GM18868 (cell line): Measurements from ENCODE around the gene BABAM2.

Source experiments
- ATAC-seq: cut with Tn5 transposase; IDR thresholded peaks from one replicate; pipeline ENCODE4 v1.9.1; 2021; ENCODE audit warnings: mild to moderate bottlenecking, moderate library complexity; ENCODE audit not compliant: unreplicated experiment

The BABAM2 gene

DNA sequence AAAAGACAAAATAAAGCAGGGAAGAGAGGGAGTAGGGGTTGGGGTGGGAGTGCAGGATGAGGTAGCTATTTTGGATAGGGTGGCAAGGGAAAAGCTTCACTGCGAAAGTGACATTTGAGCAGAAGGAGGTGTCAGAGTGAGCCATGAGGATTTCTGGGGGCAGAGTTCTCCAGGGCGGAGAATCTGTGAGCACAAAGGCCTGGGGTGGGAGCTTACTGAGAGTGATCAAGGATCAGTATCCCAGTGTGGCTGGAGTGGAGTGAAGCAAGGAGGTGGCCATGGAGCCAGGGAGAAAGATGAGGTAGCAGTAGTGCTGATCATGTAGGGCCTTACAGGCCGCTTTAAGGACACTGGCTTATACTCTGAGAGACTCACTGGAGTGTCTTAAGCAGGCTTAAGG is 291.3 kb downstream of the BABAM2 start:
- ATAC-seq: no peak

DNA sequence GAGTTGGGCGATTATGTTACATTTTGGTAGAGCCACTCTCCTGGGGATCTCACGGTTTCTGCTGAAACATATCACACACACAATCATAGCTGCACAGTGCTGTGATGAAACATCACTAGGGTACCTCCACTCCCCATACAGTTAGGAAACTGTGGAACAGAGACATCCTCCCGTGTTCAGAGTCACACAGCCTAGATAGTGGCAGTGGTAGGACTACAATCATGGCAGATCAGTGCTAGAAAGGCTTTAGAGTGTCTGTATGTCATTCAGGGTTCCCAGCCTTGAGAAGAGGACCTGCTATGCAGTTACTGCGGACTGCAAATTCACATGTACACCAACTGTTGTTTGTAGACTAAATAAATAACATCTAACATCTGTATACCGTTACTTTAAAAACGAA is 291.8 kb downstream of the BABAM2 start:
- no peak for ATAC-seq

DNA sequence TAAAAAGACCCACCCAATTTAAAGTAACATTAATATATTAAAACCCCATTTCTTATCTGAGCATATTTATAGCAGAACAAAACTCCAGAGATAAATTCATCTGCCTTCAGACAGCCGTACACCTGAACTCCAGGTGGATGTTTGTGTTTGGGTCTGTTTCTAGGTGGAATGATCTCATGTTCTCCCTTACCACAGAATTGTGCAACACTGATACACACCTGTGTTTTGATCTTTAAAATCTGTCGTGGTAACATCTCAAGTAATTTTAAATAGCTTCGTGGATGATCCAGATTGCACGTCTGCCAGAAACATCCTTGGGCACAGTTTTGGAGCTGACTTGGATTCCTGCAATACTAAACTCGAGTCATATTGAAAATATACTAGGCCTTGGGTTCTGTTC is 294.6 kb downstream of the BABAM2 start:
- ATAC-seq: no peak

DNA sequence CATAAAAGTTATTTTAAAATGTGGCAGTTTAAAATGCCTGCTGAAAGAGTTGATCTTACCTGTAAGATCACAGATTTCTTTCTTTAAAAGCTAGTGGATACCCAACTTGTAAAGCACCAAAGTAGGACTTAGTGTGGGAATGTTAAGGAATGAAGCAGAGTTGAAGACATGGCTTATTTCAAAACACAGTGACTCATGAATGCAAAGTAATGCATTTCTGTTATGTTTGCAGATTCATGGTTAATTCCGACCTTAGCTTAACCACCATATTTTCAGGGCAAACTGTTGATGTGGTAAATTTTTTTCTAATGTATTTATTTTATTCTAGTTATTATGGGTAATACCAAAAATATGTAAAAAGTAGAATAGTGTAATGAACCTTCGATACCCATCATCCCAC is 295.4 kb downstream of the BABAM2 start:
- no peak for ATAC-seq

DNA sequence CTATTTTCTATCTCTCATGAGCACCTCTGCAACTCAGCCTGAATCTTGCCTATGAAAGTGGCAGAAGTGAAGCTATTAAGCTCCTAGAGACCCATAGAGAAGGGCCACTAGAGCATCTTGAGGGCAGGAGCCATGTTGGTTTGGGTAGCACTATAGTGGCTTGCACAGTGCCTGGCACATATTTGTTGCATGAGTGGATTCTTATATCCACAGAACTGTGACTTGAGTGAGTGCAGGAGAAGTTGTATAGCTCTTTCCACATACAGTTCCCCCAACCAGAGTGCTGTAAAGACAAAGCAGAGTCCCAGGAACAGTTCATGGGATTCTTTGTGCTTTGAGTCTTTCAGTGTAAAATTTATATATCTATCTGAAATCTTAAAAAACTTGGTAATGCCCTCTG is 296.7 kb downstream of the BABAM2 start:
- no peak for ATAC-seq

DNA sequence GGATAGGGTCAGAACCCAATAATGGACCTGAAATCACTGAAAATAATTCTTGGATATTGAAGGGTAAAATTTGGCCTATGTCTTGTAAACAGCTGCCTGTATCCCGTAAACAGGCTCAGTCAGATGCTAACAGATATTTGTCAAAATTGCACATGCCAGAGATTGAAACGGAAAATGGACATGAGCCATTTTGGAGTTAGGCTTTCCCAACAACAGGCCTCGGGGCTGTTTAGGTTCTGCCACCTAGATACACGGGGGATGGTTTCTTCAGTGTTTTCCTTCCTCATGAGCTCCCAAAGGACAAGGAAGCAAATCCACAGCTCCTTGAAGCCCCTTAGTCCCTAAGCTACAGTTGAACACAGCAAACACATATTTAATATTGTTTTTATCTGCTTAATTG is 297.9 kb downstream of the BABAM2 start:
- no peak for ATAC-seq

DNA sequence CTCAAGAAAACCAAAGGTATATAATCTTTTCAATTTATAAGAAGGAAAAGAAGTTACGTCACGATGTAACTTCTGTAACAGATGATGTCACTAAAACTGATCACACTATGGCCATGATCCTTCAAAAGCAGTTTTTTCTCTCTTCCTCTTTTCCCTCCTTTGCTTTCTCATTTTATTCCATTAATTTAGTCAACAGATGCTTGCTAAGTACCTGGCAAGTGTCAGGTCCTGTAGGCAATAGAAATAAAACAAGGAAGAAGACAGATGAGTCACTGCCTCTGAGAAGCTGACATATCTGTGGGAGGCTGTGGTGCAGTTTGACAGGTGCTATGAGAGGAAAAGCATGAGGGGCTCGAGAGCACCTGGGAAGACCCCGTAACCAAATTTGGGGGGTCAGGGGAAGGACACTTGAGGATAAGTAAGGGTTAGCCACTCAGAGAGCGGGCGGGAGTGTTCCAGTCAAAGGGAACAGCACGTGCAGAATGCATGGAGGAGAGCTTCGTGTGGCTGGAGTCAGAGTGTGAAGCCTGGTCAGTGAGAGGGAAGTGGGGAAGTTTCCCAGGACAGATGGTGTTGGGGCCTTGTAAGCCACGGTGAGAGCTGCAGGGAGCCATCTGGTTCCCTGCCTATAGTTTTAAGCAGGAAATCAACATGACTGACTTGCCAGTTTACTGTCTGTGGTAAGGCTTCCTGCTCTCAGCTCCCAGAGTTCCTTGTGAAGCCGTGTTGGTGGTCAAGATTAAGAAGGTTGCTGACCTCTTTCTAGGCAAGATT is 303.3 kb downstream of the BABAM2 start:
- no peak for ATAC-seq

DNA sequence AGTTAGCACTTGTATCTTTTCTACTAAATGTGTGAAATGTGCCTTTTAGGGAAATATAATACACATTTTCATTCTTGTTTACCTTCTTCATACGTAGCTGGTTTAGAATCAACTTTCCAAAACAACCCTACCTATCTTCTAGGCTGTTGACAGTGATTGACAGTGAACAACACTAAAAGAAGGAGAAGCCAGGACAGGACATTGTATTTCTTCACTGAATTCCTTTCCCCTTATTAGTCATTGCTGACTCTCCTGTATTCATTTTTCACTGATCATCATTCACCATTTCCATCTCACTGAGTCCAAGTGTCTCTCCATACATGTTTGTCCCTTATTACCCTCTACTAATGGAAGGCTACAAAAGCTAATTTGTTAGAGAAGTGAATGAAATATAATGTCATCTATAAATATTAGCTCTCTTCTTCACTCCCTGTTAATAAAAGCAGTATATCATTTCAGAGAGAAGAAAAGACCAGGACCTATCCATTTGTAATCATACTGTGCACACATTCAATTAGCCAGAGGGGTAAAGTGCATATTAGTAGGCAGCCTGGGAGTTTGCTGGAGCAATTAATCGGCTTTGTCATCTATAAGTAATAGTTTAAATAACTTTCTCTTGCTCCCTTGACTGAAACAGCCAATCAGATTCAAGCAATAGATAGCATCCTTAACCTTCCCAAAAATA is 309.6 kb downstream of the BABAM2 start:
- ATAC-seq: no peak

DNA sequence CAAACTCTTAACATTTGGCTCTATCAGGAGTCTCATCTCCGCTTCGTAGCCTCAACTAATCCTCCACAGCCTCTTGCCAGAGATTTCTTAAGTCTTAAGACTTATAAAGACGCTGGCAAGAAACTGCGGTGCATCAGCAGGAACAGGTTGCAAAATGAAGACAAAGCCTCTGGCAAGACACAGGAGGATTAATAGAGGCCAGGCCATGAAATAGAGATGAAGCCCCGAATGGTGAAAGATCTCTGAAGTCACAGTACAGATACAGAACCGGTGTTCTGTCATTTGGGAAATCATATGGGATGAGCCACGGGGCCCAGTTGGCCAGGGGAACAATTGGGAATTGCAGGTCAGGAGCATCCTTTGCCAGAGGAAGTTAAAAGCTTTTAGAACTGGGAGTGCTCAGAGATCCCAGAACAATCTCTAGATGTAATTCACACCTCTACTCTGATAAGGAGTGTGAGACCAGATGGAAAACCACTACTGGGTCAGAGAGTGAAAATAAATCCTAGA is 311.2 kb downstream of the BABAM2 start:
- no peak for ATAC-seq

DNA sequence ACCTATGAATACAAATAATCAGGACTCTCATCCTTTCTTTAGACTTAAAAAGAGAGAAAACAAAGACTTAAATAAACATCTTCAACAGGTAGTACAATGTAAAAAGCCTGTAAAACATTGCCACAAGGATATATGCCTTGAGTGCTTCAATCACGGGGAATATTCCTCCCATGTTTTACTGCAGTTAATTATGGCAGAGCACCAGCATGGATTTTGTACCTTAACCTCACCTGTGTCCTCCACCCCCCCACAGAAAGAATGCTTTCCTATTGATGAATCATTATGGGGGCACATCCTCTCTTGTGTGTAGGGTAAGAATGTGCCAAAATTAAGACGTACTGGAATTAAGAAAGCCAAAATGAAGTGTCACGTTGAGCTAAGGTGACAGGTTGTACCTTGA is 312.2 kb downstream of the BABAM2 start:
- no peak for ATAC-seq

DNA sequence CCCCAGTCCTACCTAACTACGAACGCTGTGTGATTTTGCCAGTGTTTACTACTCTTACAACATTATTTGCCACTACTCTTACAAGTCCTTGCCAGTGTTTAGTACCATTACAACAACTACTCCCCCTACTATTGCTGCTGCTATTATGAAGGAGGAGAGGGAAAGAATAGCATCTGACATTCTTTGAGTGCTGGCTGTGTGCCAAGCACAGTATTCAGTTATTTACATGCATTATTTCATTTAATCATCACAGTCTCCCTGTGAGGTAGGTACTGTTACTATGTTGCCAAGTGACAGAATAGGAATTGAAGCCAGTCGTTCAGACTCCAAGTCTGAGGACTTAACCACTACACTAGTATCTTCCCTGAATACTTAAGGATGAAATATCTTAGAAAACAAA is 316.2 kb downstream of the BABAM2 start:
- ATAC-seq: no peak

DNA sequence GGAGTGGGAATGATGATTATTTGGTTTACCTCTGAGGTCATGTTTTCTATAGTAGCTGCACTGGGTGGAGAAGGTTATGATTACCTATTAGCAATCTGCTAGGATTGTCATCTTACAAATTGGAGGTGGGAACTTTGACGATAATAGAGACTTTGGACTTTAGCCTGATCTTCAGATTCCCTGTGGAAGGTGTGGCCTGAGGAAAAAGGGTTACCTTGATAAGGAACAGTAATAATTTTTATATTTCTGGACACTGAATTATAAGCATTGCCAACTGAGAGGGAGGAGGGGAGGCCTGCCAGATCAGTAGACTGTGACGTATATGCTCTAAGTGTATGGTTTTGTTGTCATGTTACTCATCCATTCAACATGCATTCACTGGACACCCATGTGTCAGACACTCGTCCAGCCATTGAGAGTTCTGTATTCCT is 318.7 kb downstream of the BABAM2 start:
- ATAC-seq: no peak

DNA sequence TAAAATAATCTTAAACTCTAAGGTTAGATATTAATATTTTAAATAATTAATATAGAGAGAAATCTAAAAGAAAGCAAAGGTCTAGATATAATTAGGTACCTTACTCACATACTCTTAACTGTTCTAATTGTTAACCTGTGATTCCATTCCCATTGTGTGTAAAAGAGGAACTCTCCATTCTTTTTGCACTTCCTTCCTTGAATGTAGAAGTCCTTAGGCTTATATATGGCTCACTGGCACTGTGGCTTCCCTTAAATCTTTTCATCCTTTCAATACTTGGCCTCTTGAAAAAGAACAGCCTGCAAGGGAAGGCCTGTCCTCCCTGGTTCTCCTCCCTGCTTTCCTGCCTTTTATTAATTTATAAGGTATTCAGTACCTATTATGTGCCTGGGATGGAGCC is 319.3 kb downstream of the BABAM2 start:
- no peak for ATAC-seq

DNA sequence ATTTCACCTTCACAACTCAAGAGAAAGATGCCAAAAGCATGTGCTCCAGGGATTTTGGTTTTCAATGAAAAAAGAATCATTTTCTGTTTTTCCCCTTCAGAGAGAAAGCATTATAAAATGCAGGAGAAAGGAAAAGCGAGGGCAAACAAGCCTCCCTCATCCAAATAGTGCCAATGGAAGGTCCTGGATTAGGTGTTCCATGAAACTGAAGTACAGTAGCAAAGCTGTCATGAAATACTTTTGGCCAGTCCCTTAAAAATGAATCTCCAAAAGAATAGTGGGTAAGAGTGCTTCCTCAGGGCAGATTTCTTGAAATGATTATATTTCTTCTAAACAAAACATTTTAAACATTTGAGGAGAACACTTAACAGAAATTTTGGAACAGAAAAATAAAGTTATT is 320.0 kb downstream of the BABAM2 start:
- ATAC-seq: no peak

DNA sequence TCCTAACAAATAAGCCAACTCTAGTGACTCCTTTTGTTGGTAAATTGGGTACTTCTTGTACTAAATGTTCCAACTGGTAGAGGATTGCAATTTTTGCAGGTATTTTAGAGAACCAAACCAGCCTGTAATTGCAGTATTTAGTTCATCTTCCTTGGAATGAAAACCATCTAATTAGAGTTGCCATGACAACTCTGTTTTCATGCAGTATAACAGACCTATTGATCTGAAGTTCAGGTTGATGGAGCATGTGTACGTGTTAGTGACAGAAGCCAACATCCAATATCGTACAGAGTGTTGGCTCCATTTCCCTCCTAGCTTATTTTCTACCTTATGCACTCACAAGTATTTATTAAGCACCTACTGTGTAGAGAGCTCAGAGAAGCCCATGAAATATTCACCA is 325.8 kb downstream of the BABAM2 start:
- ATAC-seq: no peak

DNA sequence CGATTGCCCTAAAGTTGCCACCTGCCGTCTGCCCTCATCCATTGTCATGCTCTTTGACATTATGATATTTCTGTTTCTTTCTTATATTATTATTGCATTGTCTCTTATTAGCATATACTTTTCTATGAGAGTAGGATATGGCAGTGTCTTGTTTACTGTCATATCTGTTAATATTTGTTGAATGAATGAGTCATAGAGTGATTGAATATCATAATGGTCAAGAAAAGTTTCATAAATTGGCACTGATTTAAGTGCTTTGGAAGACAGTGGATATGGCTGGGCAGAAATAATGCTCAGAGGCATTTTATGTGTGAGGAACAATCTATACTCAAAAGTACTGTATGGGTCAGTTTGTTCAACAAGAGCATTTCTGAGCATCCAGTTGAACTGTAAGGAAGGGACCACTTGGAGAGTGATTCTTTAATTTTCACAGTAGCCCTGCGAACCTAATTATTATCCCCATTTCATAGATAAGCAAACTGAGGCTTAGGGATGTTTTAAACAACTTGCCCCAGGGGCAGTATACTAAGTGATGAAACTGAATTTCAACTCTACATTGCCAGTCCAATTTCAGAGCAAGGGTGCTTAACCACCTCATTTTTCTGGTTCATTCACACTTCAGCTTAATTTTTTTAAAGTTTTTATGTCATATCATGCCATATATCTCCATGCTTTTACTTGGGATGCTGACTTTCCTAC is 326.7 kb downstream of the BABAM2 start:
- no peak for ATAC-seq

DNA sequence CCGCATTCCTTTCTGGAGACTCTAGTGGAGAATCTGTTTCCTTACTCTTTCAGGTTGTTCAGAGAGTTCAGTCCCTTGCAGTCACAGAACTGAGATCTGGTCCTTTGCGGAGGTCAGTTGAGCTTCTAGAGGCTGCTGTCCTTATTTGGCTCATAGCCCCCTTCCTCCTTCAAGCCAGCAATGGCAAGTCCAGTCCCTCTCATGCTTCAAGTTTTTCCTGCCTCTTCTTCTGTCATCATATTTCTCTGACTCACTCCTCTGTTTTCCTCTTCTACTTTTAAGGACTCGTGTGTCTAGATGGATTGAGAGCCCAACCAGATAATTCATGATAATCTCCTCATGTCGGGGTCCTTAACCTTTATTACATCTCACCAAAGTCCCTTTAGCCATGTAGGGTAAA is 328.6 kb downstream of the BABAM2 start:
- no peak for ATAC-seq

DNA sequence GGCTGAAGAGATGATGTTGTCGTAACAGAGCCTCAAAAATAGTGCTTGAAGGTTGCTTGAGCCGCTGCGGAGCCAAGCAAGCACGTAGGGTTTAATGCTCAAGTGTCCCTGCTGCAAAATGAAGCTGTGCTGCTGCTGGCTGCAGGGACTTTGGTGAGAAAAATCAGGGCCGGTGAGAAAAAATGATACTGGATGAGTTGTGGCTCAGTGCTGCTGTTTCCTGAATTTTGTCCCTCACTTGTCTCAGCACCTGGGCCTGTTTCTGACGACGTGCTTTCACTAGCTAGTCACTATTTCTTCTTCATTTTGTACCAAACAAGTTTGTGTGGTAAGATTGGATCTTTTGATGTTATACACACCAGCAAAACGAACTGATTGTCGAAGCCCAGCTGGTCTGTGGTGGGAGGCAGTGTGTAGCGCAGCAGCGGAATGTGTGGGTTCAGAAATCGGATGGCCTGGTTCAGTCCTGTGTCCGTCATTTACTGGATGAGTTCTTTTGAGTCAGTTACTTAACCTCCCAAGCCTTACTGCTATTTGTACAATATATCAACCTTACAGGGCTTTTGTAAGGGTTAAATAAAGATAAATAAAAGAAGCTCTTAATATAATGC is 329.3 kb downstream of the BABAM2 start:
- ATAC-seq: no peak

DNA sequence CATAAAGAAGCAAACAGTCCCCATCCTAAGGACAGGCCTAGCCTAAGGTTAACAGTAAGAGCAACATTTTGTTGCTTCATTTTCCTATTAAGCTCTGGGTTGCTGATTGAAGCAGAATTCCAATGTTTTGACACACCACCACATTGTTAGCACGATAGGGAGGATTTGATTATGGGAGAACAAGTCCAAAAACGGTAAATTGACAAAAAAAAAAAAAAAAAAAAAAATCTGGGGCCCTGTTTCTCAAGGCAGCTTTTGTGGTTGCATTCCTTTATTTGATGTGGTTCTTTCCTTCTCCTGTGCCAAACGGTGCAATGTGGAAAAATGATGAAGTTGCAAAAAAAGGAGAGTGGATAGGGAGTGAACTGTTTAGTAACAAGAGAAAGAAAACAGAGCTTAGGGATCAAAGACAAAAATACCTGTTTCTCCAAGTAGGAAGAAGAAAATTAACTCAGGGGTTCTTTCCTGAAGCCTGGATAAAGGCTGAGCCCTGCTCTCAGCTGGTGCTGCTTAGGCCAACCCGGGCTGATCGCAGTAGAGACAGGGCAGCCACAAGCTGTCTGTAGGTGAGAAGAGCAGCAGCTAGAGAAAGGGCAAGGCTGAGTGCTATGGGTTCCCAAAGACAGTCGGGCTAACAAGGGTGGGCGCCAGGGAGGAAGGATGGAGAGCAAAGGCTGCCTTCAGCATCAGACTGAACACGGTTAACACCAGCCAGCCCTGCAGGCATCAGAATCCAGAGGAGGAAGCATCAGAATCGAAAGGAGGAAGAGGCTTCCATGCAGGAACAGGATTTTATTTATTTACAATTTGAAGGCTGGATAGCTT is 334.3 kb downstream of the BABAM2 start:
- ATAC-seq: no peak

DNA sequence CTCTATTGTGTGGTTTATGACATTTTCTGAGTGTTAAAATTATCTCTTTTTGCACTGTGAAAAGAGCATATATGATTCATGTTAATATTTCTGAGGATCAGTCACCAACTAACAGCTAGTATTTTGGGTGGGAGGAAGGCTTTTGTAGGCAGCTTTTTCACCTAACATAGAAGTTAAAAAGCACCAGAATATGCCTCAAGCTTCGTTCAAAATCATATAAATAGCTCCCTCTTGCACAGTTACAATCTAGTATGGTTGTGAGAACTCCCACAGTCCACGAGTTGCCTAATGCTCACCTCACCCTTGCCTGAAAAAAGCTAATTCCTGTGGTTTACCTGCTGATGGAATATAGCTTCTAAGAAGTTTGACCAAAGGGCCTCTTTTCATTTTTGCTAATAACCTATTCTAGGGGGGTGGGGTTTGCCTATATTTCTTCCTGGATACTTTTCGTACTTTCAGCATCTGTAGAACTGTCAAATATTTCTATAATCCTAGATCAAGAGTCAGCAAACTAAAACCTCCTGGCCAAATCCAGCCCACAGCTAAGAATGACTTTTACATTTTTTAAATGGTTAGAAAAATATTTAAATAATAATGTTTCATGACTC is 335.0 kb downstream of the BABAM2 start:
- ATAC-seq: no peak
